ENCODE results near the gene SNX32. TPM values are rescaled to one million over a fixed set of nuclear protein-coding genes. Genes with fewer than 3 reads are reported as not detected.
A peak's percentile ranks its signal among the peaks of the same experiment; 100 is the strongest.

The SNX32 gene
- polyA plus RNA-seq, 1 donor (not counting 4 experiments of a cell fraction or from before 2014, with no cell fraction given): 0.12 TPM

DNA sequence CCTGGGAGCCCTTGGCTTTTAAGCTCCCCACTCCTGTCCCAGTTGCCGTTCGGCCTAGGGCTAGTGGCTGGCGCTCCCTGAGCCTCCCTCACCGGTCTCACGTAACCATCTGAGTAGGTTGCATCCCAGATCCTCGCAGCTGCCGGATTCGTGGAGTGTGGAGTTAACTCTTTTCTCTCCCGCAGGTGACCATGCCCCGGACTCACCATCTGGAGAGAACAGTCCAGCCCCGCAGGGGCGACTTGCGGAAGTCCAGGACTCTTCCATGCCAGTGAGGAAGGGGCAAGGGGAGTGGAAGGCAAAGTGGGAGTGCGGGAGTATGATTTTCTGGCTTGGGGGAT, 27.4 kb downstream of the SNX32 start:
- H3K4me1 ChIP-seq (ENCODE audit: control insufficient read depth, extremely low read depth, insufficient read depth, low read length): peaks cover 23% of the 10 kb centered on the region
- peak overlapping the region; percentile 83 to 96 (median 91) for H3K4me3 ChIP-seq (ENCODE audit: control insufficient read depth in 2 of 3, extremely low read depth in 1 of 3, insufficient read depth in 2 of 3, low read depth in 1 of 3, low read length in 3 of 3)
- peaks cover 5% of the 10 kb centered on the region for H3K9me1 ChIP-seq (ENCODE audit: control insufficient read depth, extremely low read depth, insufficient read depth, low read length)
- DNase-seq (ENCODE audit: low read depth, low spot score): no peak
- peaks cover 37 to 48% of the 10 kb centered on the region in 2 experiments for H3K36me3 ChIP-seq (ENCODE audit: control insufficient read depth in 2 of 2, extremely low read depth in 1 of 2, insufficient read depth in 2 of 2, low read length in 2 of 2)
- no peak for FAIRE-seq
- H3K9ac ChIP-seq (ENCODE audit: control insufficient read depth, extremely low read depth, insufficient read depth, low read length): peak overlapping the region; percentile 83
- peaks cover 12% of the 10 kb centered on the region for H4K20me1 ChIP-seq (ENCODE audit: control insufficient read depth, extremely low read depth, insufficient read depth, low read length)
- dilution Hi-C loops (cut with MboI; ENCODE audit: extremely low pct_ligation_motif_present, low sequenced_read_pairs): no loop called here
- TF ChIP-seq, protein P1, sequence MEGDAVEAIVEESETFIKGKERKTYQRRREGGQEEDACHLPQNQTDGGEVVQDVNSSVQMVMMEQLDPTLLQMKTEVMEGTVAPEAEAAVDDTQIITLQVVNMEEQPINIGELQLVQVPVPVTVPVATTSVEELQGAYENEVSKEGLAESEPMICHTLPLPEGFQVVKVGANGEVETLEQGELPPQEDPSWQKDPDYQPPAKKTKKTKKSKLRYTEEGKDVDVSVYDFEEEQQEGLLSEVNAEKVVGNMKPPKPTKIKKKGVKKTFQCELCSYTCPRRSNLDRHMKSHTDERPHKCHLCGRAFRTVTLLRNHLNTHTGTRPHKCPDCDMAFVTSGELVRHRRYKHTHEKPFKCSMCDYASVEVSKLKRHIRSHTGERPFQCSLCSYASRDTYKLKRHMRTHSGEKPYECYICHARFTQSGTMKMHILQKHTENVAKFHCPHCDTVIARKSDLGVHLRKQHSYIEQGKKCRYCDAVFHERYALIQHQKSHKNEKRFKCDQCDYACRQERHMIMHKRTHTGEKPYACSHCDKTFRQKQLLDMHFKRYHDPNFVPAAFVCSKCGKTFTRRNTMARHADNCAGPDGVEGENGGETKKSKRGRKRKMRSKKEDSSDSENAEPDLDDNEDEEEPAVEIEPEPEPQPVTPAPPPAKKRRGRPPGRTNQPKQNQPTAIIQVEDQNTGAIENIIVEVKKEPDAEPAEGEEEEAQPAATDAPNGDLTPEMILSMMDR (optimal IDR thresholded peaks at IDR 0.05 in 1 of 3, IDR thresholded peaks at IDR 0.05 in 1 of 3, conservative IDR thresholded peaks at IDR 0.05 in 1 of 3; ENCODE audit: extremely low read depth in 1 of 3, insufficient read depth in 2 of 3, low read length in 3 of 3): no peak
- TF ChIP-seq EZH2 (IDR thresholded peaks at IDR 0.05; ENCODE audit: low read length): no peak
- peak overlapping the region; percentile 92 for H3K4me2 ChIP-seq (ENCODE audit: control insufficient read depth, extremely low read depth, insufficient read depth, low read depth, low read length)
- H3K27ac ChIP-seq (ENCODE audit: control insufficient read depth, insufficient read depth, low read length): peak overlapping the region; percentile 90
- H3K27me3 ChIP-seq (ENCODE audit: control insufficient read depth, extremely low read depth, insufficient read depth, low read length): no peaks in the 10 kb centered on the region
- peak overlapping the region; percentile 79 for H2AFZ ChIP-seq (ENCODE audit: control insufficient read depth, low read length)
- no peaks in the 10 kb centered on the region for H3K9me3 ChIP-seq (ENCODE audit: control insufficient read depth, low read depth, low read length)
- H3K79me2 ChIP-seq (ENCODE audit: control insufficient read depth, insufficient read depth, low read length): peaks cover 47% of the 10 kb centered on the region

DNA sequence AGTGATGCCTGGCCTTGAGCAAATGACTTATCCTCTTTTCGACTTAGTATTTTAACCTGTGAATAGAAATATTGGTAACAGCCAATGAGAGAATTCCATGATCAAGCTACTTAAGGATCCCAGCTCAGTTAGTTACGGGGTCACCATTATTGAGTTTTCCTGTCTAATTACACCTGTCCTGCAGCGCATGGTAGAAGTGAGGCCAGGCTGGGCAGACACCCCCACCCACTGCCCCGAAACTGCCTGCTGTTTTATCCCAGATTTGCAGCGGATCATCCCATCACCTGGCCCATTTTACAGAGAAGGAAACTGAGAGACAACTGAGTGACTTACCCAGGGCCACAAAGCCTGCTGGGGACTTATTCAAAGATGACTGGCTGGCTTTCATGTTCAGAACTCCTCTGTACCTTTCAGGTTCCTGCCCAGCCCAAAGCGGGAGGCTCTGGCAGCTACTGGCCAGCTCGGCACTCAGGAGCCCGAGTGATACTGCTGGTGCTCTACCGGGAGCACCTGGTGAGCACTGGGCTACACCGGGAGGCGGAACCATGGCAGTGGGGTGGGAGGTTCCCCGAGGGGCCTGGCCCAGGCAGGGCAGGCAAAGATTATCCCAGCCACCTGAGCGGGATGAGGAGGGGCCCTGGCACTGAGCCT, 27.9 kb downstream of the SNX32 start:
- dilution Hi-C loops (cut with MboI; ENCODE audit: extremely low pct_ligation_motif_present, low sequenced_read_pairs): no loop called here
- peak overlapping the region; percentile 83 to 96 (median 91) for H3K4me3 ChIP-seq (ENCODE audit: control insufficient read depth in 2 of 3, extremely low read depth in 1 of 3, insufficient read depth in 2 of 3, low read depth in 1 of 3, low read length in 3 of 3)
- no peaks in the 10 kb centered on the region for H3K9me1 ChIP-seq (ENCODE audit: control insufficient read depth, extremely low read depth, insufficient read depth, low read length)
- FAIRE-seq (no peak), DNase-seq (ENCODE audit: low read depth, low spot score) (no peak)
- TF ChIP-seq, protein P1 (optimal IDR thresholded peaks at IDR 0.05 in 1 of 3, IDR thresholded peaks at IDR 0.05 in 1 of 3, conservative IDR thresholded peaks at IDR 0.05 in 1 of 3; ENCODE audit: extremely low read depth in 1 of 3, insufficient read depth in 2 of 3, low read length in 3 of 3): no peak
- no peak for TF ChIP-seq EZH2 (IDR thresholded peaks at IDR 0.05; ENCODE audit: low read length)
- H3K27ac ChIP-seq (ENCODE audit: control insufficient read depth, insufficient read depth, low read length): peak overlapping the region; percentile 90
- H3K9me3 ChIP-seq (ENCODE audit: control insufficient read depth, low read depth, low read length): no peaks in the 10 kb centered on the region
- H4K20me1 ChIP-seq (ENCODE audit: control insufficient read depth, extremely low read depth, insufficient read depth, low read length): peaks cover 7% of the 10 kb centered on the region
- peak overlapping the region; percentile 92 for H3K4me2 ChIP-seq (ENCODE audit: control insufficient read depth, extremely low read depth, insufficient read depth, low read depth, low read length)
- peaks cover 18% of the 10 kb centered on the region for H3K4me1 ChIP-seq (ENCODE audit: control insufficient read depth, extremely low read depth, insufficient read depth, low read length)
- no peaks in the 10 kb centered on the region for H3K27me3 ChIP-seq (ENCODE audit: control insufficient read depth, extremely low read depth, insufficient read depth, low read length)
- peak overlapping the region; percentile 83 for H3K9ac ChIP-seq (ENCODE audit: control insufficient read depth, extremely low read depth, insufficient read depth, low read length)
- H2AFZ ChIP-seq (ENCODE audit: control insufficient read depth, low read length): no peak overlapping the region
- peaks cover 42% of the 10 kb centered on the region for H3K79me2 ChIP-seq (ENCODE audit: control insufficient read depth, insufficient read depth, low read length)
- peaks cover 32 to 45% of the 10 kb centered on the region in 2 experiments for H3K36me3 ChIP-seq (ENCODE audit: control insufficient read depth in 2 of 2, extremely low read depth in 1 of 2, insufficient read depth in 2 of 2, low read length in 2 of 2)

Data from keratinocyte (primary cell).